ENCODE measurements around the gene HBEGF. TPM values are rescaled to one million over a fixed set of nuclear protein-coding genes. Genes with fewer than 3 reads are reported as not detected.

HBEGF gene
- total RNA-seq, 1 experiment from 2014 or later: 2.4 TPM

DNA sequence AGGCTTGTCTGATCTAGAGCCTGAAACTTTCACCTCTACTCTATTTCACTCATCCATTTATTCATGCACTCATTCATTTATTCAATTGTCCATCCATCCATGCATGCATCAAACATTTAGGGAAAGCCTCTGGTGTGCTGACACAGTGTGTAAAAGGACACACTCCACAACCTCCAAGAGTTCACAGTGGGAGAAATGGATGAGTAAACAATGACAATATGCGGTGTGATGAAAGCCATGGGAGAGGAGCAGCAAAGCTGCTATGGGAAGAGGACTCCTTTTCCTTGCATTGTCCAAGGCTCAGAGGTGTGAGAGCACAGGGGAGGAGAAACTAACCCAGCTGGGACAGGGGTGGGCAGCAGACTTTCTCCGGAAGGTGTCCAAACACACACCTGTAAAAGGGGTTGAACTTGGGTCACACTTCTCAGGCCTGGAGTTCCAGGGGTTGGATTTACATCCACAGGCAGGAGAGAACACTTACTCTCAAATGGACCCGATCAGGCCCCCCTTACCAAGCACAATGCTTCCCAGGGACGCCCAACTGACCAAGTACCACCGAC, 22.3 kb downstream of the HBEGF start:
- no peaks in the 10 kb centered on the region for H3K9me3 ChIP-seq (ENCODE audit: control insufficient read depth, low read depth, low read length)
- H2AK5ac ChIP-seq (ENCODE audit: insufficient read length, low read length): no peak overlapping the region
- H3K9ac ChIP-seq (ENCODE audit: extremely low read depth, insufficient read length, low read length): no peak overlapping the region
- H3K18ac ChIP-seq (ENCODE audit: insufficient read length, low read depth, low read length): no peak overlapping the region
- no peaks in the 10 kb centered on the region for H3K4me1 ChIP-seq (ENCODE audit: insufficient read depth, low read length)
- TF ChIP-seq, protein P1, sequence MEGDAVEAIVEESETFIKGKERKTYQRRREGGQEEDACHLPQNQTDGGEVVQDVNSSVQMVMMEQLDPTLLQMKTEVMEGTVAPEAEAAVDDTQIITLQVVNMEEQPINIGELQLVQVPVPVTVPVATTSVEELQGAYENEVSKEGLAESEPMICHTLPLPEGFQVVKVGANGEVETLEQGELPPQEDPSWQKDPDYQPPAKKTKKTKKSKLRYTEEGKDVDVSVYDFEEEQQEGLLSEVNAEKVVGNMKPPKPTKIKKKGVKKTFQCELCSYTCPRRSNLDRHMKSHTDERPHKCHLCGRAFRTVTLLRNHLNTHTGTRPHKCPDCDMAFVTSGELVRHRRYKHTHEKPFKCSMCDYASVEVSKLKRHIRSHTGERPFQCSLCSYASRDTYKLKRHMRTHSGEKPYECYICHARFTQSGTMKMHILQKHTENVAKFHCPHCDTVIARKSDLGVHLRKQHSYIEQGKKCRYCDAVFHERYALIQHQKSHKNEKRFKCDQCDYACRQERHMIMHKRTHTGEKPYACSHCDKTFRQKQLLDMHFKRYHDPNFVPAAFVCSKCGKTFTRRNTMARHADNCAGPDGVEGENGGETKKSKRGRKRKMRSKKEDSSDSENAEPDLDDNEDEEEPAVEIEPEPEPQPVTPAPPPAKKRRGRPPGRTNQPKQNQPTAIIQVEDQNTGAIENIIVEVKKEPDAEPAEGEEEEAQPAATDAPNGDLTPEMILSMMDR (conservative IDR thresholded peaks at IDR 0.05): no peak
- no peaks in the 10 kb centered on the region for H4K20me1 ChIP-seq (ENCODE audit: control insufficient read depth, insufficient read depth, insufficient read length)
- no peak overlapping the region for H3T11ph ChIP-seq (ENCODE audit: low read length)
- no peaks in the 10 kb centered on the region; the same call in none of the 2 replicates for H3K27me3 Mint-ChIP-seq (ENCODE audit: low read depth)
- no peaks in the 10 kb centered on the region for H3K79me2 ChIP-seq (ENCODE audit: insufficient read depth, low read length)
- H2BK20ac ChIP-seq (ENCODE audit: low read depth, low read length, poor library complexity, severe bottlenecking): no peak overlapping the region
- H2BK5ac ChIP-seq (ENCODE audit: insufficient read length, low read length): no peak overlapping the region
- no peaks in the 10 kb centered on the region for H3K27me3 ChIP-seq (ENCODE audit: insufficient read depth, low read length)
- no peak overlapping the region for H3K56ac ChIP-seq (ENCODE audit: insufficient read length, low read depth, low read length)
- H3K23me2 ChIP-seq (ENCODE audit: insufficient read length, low read depth, low read length, poor library complexity, severe bottlenecking): no peaks in the 10 kb centered on the region
- no peaks in the 10 kb centered on the region; a peak in 1 of 5 replicates for H3K9me3 Mint-ChIP-seq
- WGBS (ENCODE audit: extremely low coverage, insufficient read length, low lambda C conversion rate): no CpG with 5 or more reads among the region's 5 CpGs
- no peaks in the 10 kb centered on the region for H3K79me1 ChIP-seq (ENCODE audit: insufficient read depth, low read depth, low read length, poor library complexity, severe bottlenecking)
- no peak overlapping the region for H2BK12ac ChIP-seq (ENCODE audit: insufficient read length, low read depth, low read length)
- no peak overlapping the region for H3K4me3 Mint-ChIP-seq
- no peaks in the 10 kb centered on the region for H3K36me3 Mint-ChIP-seq (ENCODE audit: insufficient read depth in 1 of 3, low read depth in 3 of 3)
- H2BK120ac ChIP-seq (ENCODE audit: low read depth, low read length, poor library complexity, severe bottlenecking): no peak overlapping the region
- no peak overlapping the region for H3K27ac Mint-ChIP-seq
- no peak overlapping the region for H3K14ac ChIP-seq (ENCODE audit: insufficient read depth, low read length)
- H3K4me1 Mint-ChIP-seq: peaks cover 10 to 13% of the 10 kb centered on the region in 2 experiments
- H3K23ac ChIP-seq (ENCODE audit: insufficient read length, low read depth, low read length): no peak overlapping the region
- H2BK15ac ChIP-seq (ENCODE audit: low read depth, low read length): no peak overlapping the region
- H3K27ac ChIP-seq (ENCODE audit: insufficient read length, low read depth, low read length): no peak overlapping the region
- H4K91ac ChIP-seq (ENCODE audit: insufficient read length, low read depth, low read length): no peak overlapping the region
- no peak overlapping the region for H3K4me2 ChIP-seq (ENCODE audit: insufficient read depth, insufficient read length, low read length)
- no peak overlapping the region for H2AFZ ChIP-seq (ENCODE audit: low read length)
- H3K4ac ChIP-seq (ENCODE audit: low read depth, low read length): no peak overlapping the region
- no peak overlapping the region for H4K8ac ChIP-seq (replicated peaks; ENCODE audit: insufficient read length, low read depth, low read length)
- no peak for DNase-seq
- H4K5ac ChIP-seq (ENCODE audit: insufficient read length, low read depth, low read length): no peak overlapping the region

All from H9 (cell line).